NT2/D1 (cell line): ENCODE results near the gene C10orf90.

Experiments
- SUZ12 ChIP-seq: IDR thresholded peaks from 2 replicates; pipeline ENCODE4 v1.6.1; 2011; ENCODE audit not compliant: insufficient read length, insufficient read depth; ENCODE audit errors: extremely low read depth
- YY1 ChIP-seq: IDR thresholded peaks from 2 replicates; pipeline ENCODE4 v1.6.1; 2011; ENCODE audit not compliant: insufficient read length, insufficient read depth
- ZNF274 ChIP-seq: IDR thresholded peaks from 2 replicates; pipeline ENCODE4 v1.6.1; 2011; ENCODE audit warnings: mild to moderate bottlenecking, low read depth, low read length

- TF ChIP-seq YY1 (no peak), ZNF274 (no peak), SUZ12 (no peak)
Measured at GRCh38 chr10:126659750-126660149, 10.7 kb downstream of the C10orf90 start.
